ENCODE data around the gene EPHB2. TPM values are rescaled to one million over a fixed set of nuclear protein-coding genes. Genes with fewer than 3 reads are reported as not detected.

Gene EPHB2
- total and polyA plus RNA-seq, 2 of the 8 experiments (the other 6 are each of a cell fraction or from before 2014, with no cell fraction given): 15.8 to 17.2 TPM

GRCh38 chr1:22903113-22903512, 192.5 kb downstream of the EPHB2 start (continued):
- no peak for TF ChIP-seq CHD7 (IDR thresholded peaks at IDR 0.05; ENCODE audit: insufficient replicate concordance, low read length)
- TF ChIP-seq RNF2 (IDR thresholded peaks at IDR 0.05; ENCODE audit: borderline replicate concordance, low read depth, low read length, missing control alignments, poor library complexity, severe bottlenecking): no peak
